ENCODE data around the gene OGG1.

OGG1 gene

GRCh38 chr3:9732740-9733115, 17.0 kb upstream of the OGG1 start:
- H3K27me3 Mint-ChIP-seq, result no peaks in the 10 kb centered on the region
- no peaks in the 10 kb centered on the region for H3K9me3 Mint-ChIP-seq
- peaks cover 75% of the 10 kb centered on the region for H3K4me1 Mint-ChIP-seq (ENCODE audit: low read depth)
- peaks cover 70% of the 10 kb centered on the region for H3K36me3 Mint-ChIP-seq (ENCODE audit: low read depth)
- peak overlapping the region; percentile 90 for H3K27ac Mint-ChIP-seq
- intact Hi-C loops (cut with micrococcal nuclease), result no loop called here
- peak overlapping the region; percentile 89 for H3K4me3 Mint-ChIP-seq

GRCh38 chr3:9736831-9737230, 12.9 kb upstream of the OGG1 start:
- Mint-ChIP-seq H3K4me3 (no peak overlapping the region), H3K4me1 (ENCODE audit: low read depth) (peaks cover 65% of the 10 kb centered on the region), H3K27ac (peak overlapping the region; percentile 64)

GRCh38 chr3:9739181-9739580, 10.6 kb upstream of the OGG1 start:
- Mint-ChIP-seq H3K36me3 (ENCODE audit: low read depth) (peaks cover 99% of the 10 kb centered on the region), H3K4me1 (ENCODE audit: low read depth) (peaks cover 45% of the 10 kb centered on the region), H3K27ac (no peak overlapping the region), H3K9me3 (no peaks in the 10 kb centered on the region), H3K27me3 (no peaks in the 10 kb centered on the region), H3K4me3 (no peak overlapping the region)
- intact Hi-C loops (cut with micrococcal nuclease), result no loop called here

More at GRCh38 chr3:9736831-9737230, 12.9 kb upstream of the OGG1 start:
- Mint-ChIP-seq H3K36me3 (ENCODE audit: low read depth) (peaks cover 97% of the 10 kb centered on the region), H3K9me3 (no peaks in the 10 kb centered on the region), H3K27me3 (no peaks in the 10 kb centered on the region)
- intact Hi-C loops (cut with micrococcal nuclease), result no loop called here

GRCh38 chr3:9742560-9742959, 7.2 kb upstream of the OGG1 start:
- Mint-ChIP-seq H3K4me1 (ENCODE audit: low read depth) (peaks cover 18% of the 10 kb centered on the region), H3K9me3 (no peaks in the 10 kb centered on the region), H3K4me3 (no peak overlapping the region), H3K27me3 (no peaks in the 10 kb centered on the region), H3K36me3 (ENCODE audit: low read depth) (peaks cover 100% of the 10 kb centered on the region), H3K27ac (no peak overlapping the region)
- intact Hi-C loops (cut with micrococcal nuclease), result no loop called here

- no peak overlapping the region for H3K4me3 Mint-ChIP-seq
- H3K36me3 Mint-ChIP-seq (ENCODE audit: low read depth), result peaks cover 100% of the 10 kb centered on the region
- H3K27ac Mint-ChIP-seq, result no peak overlapping the region
- intact Hi-C loops (cut with micrococcal nuclease), result no loop called here
- H3K9me3 Mint-ChIP-seq, result no peaks in the 10 kb centered on the region
- peaks cover 14% of the 10 kb centered on the region for H3K4me1 Mint-ChIP-seq (ENCODE audit: low read depth)
- H3K27me3 Mint-ChIP-seq, result no peaks in the 10 kb centered on the region
Observed at GRCh38 chr3:9743548-9743947, 6.2 kb upstream of the OGG1 start.

- Mint-ChIP-seq H3K27ac (no peak overlapping the region), H3K9me3 (no peaks in the 10 kb centered on the region), H3K27me3 (no peaks in the 10 kb centered on the region), H3K4me1 (ENCODE audit: low read depth) (peaks cover 16% of the 10 kb centered on the region), H3K36me3 (ENCODE audit: low read depth) (peaks cover 100% of the 10 kb centered on the region), H3K4me3 (no peak overlapping the region)
- intact Hi-C loops (cut with micrococcal nuclease), result no loop called here
Observed at GRCh38 chr3:9744162-9744561, 5.6 kb upstream of the OGG1 start.

GRCh38 chr3:9745521-9745920, 4.2 kb upstream of the OGG1 start:
- no peaks in the 10 kb centered on the region for H3K9me3 Mint-ChIP-seq
- H3K4me3 Mint-ChIP-seq, result no peak overlapping the region
- peaks cover 97% of the 10 kb centered on the region for H3K36me3 Mint-ChIP-seq (ENCODE audit: low read depth)
- intact Hi-C loops (cut with micrococcal nuclease), result no loop called here
- H3K4me1 Mint-ChIP-seq (ENCODE audit: low read depth), result peaks cover 19% of the 10 kb centered on the region
- no peaks in the 10 kb centered on the region for H3K27me3 Mint-ChIP-seq
- no peak overlapping the region for H3K27ac Mint-ChIP-seq

- peaks cover 25% of the 10 kb centered on the region for H3K4me1 Mint-ChIP-seq (ENCODE audit: low read depth)
- no peak overlapping the region for H3K4me3 Mint-ChIP-seq
- no peaks in the 10 kb centered on the region for H3K9me3 Mint-ChIP-seq
- H3K27me3 Mint-ChIP-seq, result no peaks in the 10 kb centered on the region
- intact Hi-C loops (cut with micrococcal nuclease), result no loop called here
- H3K27ac Mint-ChIP-seq, result no peak overlapping the region
- H3K36me3 Mint-ChIP-seq (ENCODE audit: low read depth), result peaks cover 92% of the 10 kb centered on the region
Observed at GRCh38 chr3:9746330-9746729, 3.4 kb upstream of the OGG1 start.

- Mint-ChIP-seq H3K27me3 (no peaks in the 10 kb centered on the region), H3K4me1 (ENCODE audit: low read depth) (peaks cover 33% of the 10 kb centered on the region), H3K27ac (no peak overlapping the region), H3K4me3 (no peak overlapping the region), H3K9me3 (no peaks in the 10 kb centered on the region), H3K36me3 (ENCODE audit: low read depth) (peaks cover 92% of the 10 kb centered on the region)
- intact Hi-C loops (cut with micrococcal nuclease), result no loop called here
Observed at GRCh38 chr3:9747267-9747666, 2.5 kb upstream of the OGG1 start.

- H3K4me3 Mint-ChIP-seq, result no peak overlapping the region
- H3K27me3 Mint-ChIP-seq, result no peaks in the 10 kb centered on the region
- intact Hi-C loops (cut with micrococcal nuclease), result loop anchor here (2.0 kb wide), 1 partner anchor 13 kb away; no protein-coding TSS in a partner anchor
- no peak overlapping the region for H3K27ac Mint-ChIP-seq
- H3K4me1 Mint-ChIP-seq (ENCODE audit: low read depth), result peaks cover 33% of the 10 kb centered on the region
- peaks cover 92% of the 10 kb centered on the region for H3K36me3 Mint-ChIP-seq (ENCODE audit: low read depth)
- H3K9me3 Mint-ChIP-seq, result no peaks in the 10 kb centered on the region
Observed at GRCh38 chr3:9748031-9748430, 1.7 kb upstream of the OGG1 start.

- H3K36me3 Mint-ChIP-seq (ENCODE audit: low read depth), result peaks cover 90% of the 10 kb centered on the region
- peak overlapping the region; percentile 85 for H3K4me3 Mint-ChIP-seq
- intact Hi-C loops (cut with micrococcal nuclease), result loop anchor here (2.0 kb wide), 1 partner anchor 14 kb away; no protein-coding TSS in a partner anchor
- H3K27ac Mint-ChIP-seq, result peak overlapping the region; percentile 92
- H3K9me3 Mint-ChIP-seq, result no peaks in the 10 kb centered on the region
- no peaks in the 10 kb centered on the region for H3K27me3 Mint-ChIP-seq
- peaks cover 36% of the 10 kb centered on the region for H3K4me1 Mint-ChIP-seq (ENCODE audit: low read depth)
Observed at GRCh38 chr3:9749296-9749644, 482 bp upstream of the OGG1 start.

- Mint-ChIP-seq H3K4me3 (peak overlapping the region; percentile 85), H3K27me3 (no peaks in the 10 kb centered on the region), H3K9me3 (no peaks in the 10 kb centered on the region), H3K27ac (peak overlapping the region; percentile 92), H3K4me1 (ENCODE audit: low read depth) (peaks cover 47% of the 10 kb centered on the region), H3K36me3 (ENCODE audit: low read depth) (peaks cover 88% of the 10 kb centered on the region)
- intact Hi-C loops (cut with micrococcal nuclease), result loop anchor here (2.0 kb wide), 1 partner anchor 42 kb away; the partner anchor contains the start of genes ARPC4 and TADA3
Observed at GRCh38 chr3:9750556-9751411, 1.0 kb downstream of the OGG1 start.

- peaks cover 91% of the 10 kb centered on the region for H3K36me3 Mint-ChIP-seq (ENCODE audit: low read depth)
- no peak overlapping the region for H3K4me3 Mint-ChIP-seq
- intact Hi-C loops (cut with micrococcal nuclease), result no loop called here
Observed at GRCh38 chr3:9754678-9755077, 4.9 kb downstream of the OGG1 start.

GRCh38 chr3:9757427-9757826, 7.7 kb downstream of the OGG1 start:
- no peak overlapping the region for H3K27ac Mint-ChIP-seq
- intact Hi-C loops (cut with micrococcal nuclease), result no loop called here
- H3K36me3 Mint-ChIP-seq (ENCODE audit: low read depth), result peaks cover 96% of the 10 kb centered on the region
- no peak overlapping the region for H3K4me3 Mint-ChIP-seq
- H3K27me3 Mint-ChIP-seq, result no peaks in the 10 kb centered on the region
- H3K4me1 Mint-ChIP-seq (ENCODE audit: low read depth), result peaks cover 30% of the 10 kb centered on the region
- no peaks in the 10 kb centered on the region for H3K9me3 Mint-ChIP-seq

More at GRCh38 chr3:9754678-9755077, 4.9 kb downstream of the OGG1 start:
- Mint-ChIP-seq H3K27ac (peak overlapping the region; percentile 6), H3K27me3 (no peaks in the 10 kb centered on the region), H3K4me1 (ENCODE audit: low read depth) (peaks cover 38% of the 10 kb centered on the region), H3K9me3 (no peaks in the 10 kb centered on the region)

Measured in dendritic cell treated with granulocyte-macrophage colony-stimulating factor and Interleukin-4, amounts not matched to agents 40 ng/mL and 50 ng/mL, for 4 days (primary cell).